Measurements from ENCODE around the gene MRGPRE.

The MRGPRE gene

GRCh38 chr11:3178349-3178748, 53.9 kb downstream of the MRGPRE start:
- no peak for DNase-seq (ENCODE audit: low read depth in 2 of 2)

GRCh38 chr11:3177931-3178330, 54.3 kb downstream of the MRGPRE start:
- DNase-seq (ENCODE audit: low read depth in 2 of 2): no peak
